ENCODE results near the gene ANKRD34A. TPM values are rescaled to one million over a fixed set of nuclear protein-coding genes. Genes with fewer than 3 reads are reported as not detected.
A peak's percentile ranks its signal among the peaks of the same experiment; 100 is the strongest.

Gene ANKRD34A
- total and polyA plus RNA-seq, 2 of the 13 experiments (the other 11 are each of a cell fraction or from before 2014, with no cell fraction given): 0.05 to 0.07 TPM

DNA sequence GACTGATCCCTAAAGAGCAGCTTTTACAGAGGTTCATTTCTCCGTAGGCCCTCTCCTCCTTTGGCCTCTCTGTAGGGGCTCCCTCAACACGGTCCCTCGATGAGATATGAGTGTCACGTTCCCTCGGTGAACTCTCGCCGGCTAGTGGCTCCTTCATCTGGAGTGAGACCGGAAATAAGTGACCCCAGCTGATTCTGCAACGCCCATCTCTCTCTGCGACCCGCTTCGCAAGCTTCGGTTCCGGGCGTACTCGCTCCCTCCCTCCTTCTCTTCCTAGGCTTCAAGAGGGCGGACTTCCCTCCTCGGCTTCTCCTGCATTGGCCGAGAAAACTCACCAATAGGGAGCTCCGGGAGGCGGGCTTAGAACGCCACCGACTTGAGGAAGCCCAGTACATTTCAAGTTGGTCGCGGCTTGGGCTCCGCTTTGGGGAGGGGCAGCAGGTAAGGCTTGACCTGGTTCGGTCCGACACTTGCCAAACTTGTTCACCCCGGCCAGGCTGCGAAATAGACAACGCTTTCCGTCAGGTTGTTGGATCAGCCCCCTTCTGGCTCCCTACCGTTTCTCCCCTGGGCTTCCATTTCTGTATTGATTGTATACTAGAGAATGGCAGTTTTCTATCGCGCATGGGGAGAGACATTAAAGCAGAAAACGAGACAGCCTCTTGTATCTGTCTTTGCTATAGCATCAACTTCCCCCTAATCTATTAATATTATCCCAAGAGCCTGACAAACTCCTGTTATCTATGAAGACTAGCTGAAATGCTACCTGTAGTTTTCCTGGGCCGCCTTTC is at the start of gene ANKRD34A, which contains the start of gene POLR3GL (continued):
- no peak for TF ChIP-seq ZNF180 (CRISPR knock-in tag; IDR thresholded peaks at IDR 0.05; ENCODE audit: borderline replicate concordance, low read depth)

DNA sequence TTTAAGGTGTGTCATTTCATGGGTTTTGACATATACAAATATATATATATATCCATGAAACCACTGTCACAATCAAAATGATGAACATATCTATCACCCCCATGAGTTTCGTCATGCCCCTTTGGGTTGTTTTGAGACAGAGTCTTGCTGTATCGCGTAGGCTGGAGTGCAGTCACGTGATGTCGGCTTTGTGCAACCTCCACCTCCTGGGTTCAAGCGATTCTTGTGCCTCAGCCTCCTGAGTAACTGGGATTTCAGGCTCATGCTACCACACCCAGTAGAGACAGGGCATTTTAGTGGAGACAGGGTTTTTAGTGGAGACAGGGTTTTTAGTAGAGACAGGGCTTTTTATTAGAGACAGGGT is 49.2 kb upstream of the ANKRD34A start:
- CTCF ChIA-PET (ENCODE audit: low intra/inter-chr PET ratio, low total read pairs): interaction anchor here (0.8 to 2.9 kb wide), 4 partner anchors 35 to 168 kb away, joined by 3 to 23 read pairs (median 14); partner anchors contain the start of gene NUDT17
- H2AFZ ChIP-seq (ENCODE audit: low read length): no peak overlapping the region

More for the DNA sequence above, 49.2 kb upstream of the ANKRD34A start:
- Histone ChIP-seq H3K9ac (ENCODE audit: insufficient read depth, low read depth, low read length) (no peak overlapping the region), H3K79me2 (ENCODE audit: insufficient read depth, low read length) (no peaks in the 10 kb centered on the region), H3K36me3 (replicated peaks in 1 of 2; ENCODE audit: control insufficient read depth in 1 of 2, insufficient read depth in 2 of 2, low read length in 2 of 2) (no peaks in the 10 kb centered on the region), H4K20me1 (ENCODE audit: insufficient read depth, low read length) (no peaks in the 10 kb centered on the region), H3K9me3 (ENCODE audit: low read length) (no peaks in the 10 kb centered on the region), H3K27ac (ENCODE audit: extremely low read length, insufficient read depth, low read length) (no peak overlapping the region), H3K27me3 (ENCODE audit: control insufficient read depth in 1 of 2, insufficient read depth in 2 of 2, low read length in 2 of 2) (no peaks in the 10 kb centered on the region), H3K4me1 (ENCODE audit: insufficient read depth, low read length) (peaks cover 22% of the 10 kb centered on the region), H3K4me3 (replicated peaks in 1 of 3; ENCODE audit: insufficient read depth in 1 of 3, low read depth in 2 of 3, low read length in 3 of 3) (no peak overlapping the region), H3K4me2 (ENCODE audit: low read depth, low read length) (no peak overlapping the region)
- in situ Hi-C loops (cut with HindIII; ENCODE audit: extremely low pct_ligation_motif_present, low pct_unique_long_range_greater_than_20kb): loop anchor here (5.0 to 10.0 kb wide), 2 partner anchors 36 to 169 kb away; partner anchors contain the start of gene NUDT17
- POLR2A ChIA-PET: no interaction called here
- FAIRE-seq (no peak), DNase-seq (ENCODE audit: low spot score) (no peak), ATAC-seq (no peak)
- no TSS peak for BruUV-seq (replicated peaks)
- TF ChIP-seq BRD4 (CRISPR knock-in tag; IDR thresholded peaks at IDR 0.05) (no peak), CREB1 (IDR thresholded peaks at IDR 0.05) (peak; percentile 4; the same call in 1 of the 2 replicates), CREB1 (CRISPR knock-in tag; IDR thresholded peaks at IDR 0.05) (no peak), ETV5 (CRISPR knock-in tag; IDR thresholded peaks at IDR 0.05; ENCODE audit: borderline replicate concordance) (no peak), RAD51 (IDR thresholded peaks at IDR 0.05; ENCODE audit: borderline replicate concordance) (peak; percentile 63; the same call in 1 of the 2 replicates), ELF1 (CRISPR knock-in tag; IDR thresholded peaks at IDR 0.05) (no peak)
- TF ChIP-seq, protein P1, sequence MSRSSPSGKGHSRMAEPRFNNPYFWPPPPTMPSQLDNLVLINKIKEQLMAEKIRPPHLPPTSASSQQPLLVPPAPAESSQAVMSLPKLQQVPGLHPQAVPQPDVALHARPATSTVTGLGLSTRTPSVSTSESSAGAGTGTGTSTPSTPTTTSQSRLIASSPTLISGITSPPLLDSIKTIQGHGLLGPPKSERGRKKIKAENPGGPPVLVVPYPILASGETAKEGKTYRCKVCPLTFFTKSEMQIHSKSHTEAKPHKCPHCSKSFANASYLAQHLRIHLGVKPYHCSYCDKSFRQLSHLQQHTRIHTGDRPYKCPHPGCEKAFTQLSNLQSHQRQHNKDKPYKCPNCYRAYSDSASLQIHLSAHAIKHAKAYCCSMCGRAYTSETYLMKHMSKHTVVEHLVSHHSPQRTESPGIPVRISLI (CRISPR knock-in tag; IDR thresholded peaks at IDR 0.05; ENCODE audit: borderline replicate concordance): no peak
- TF ChIP-seq, protein P2, sequence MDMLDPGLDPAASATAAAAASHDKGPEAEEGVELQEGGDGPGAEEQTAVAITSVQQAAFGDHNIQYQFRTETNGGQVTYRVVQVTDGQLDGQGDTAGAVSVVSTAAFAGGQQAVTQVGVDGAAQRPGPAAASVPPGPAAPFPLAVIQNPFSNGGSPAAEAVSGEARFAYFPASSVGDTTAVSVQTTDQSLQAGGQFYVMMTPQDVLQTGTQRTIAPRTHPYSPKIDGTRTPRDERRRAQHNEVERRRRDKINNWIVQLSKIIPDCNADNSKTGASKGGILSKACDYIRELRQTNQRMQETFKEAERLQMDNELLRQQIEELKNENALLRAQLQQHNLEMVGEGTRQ (IDR thresholded peaks at IDR 0.05; ENCODE audit: low read depth, low read length): 0 out of 2 replicates have a peak, but pooled peaks have one; percentile 37
- TF ChIP-seq, protein P2 (CRISPR knock-in tag; IDR thresholded peaks at IDR 0.05; ENCODE audit: borderline replicate concordance): no peak; the same call in 1 of the 2 replicates
- intact Hi-C loops (cut with micrococcal nuclease; ENCODE audit: unreplicated experiment): loop anchor here (1.0 kb wide), 2 partner anchors 121 to 168 kb away; partner anchors contain the start of gene NUDT17
- WGBS (ENCODE audit: low lambda C conversion rate): 42% methylated on average over 6 of the region's 6 CpGs
